GM23338 (cell line): ENCODE measurements around the gene MLNR. TPM values are rescaled to one million over a fixed set of nuclear protein-coding genes. Genes with fewer than 3 reads are reported as not detected.

Source experiments
- ATAC-seq: fragments of 200-7000 bp; cut with Tn5 transposase; 3 replicates; pipeline ENCODE4 v1.9.1; 2020
- DNase-seq: peaks from one replicate; pipeline ENCODE4 v3.0.0-alpha.2; 2015; ENCODE audit warnings: low spot score
- H2AFZ ChIP-seq: fragments of 200-600 bp; sonication (generic); 2 replicates; pipeline ENCODE4 v1.8.0; 2016; ENCODE audit warnings: antibody characterized with exemption, mild to moderate bottlenecking, moderate library complexity
- H3F3A ChIP-seq: fragments of 200-600 bp; sonication (generic); replicated peaks from 2 replicates; pipeline ENCODE4 v1.8.0; 2017; ENCODE audit warnings: antibody characterized with exemption, mixed run types, low read depth
- H3K27ac ChIP-seq: fragments of 200-600 bp; sonication (generic); 2 replicates; pipeline ENCODE4 v1.6.1; 2016; ENCODE audit warnings: low read depth
- H3K27me3 ChIP-seq: fragments of 200-600 bp; sonication (generic); 2 replicates; pipeline ENCODE4 v1.8.0; 2016; ENCODE audit warnings: mild to moderate bottlenecking, mixed run types, moderate library complexity; ENCODE audit not compliant: insufficient read depth
- H3K36me3 ChIP-seq: fragments of 200-600 bp; sonication (generic); 2 replicates; pipeline ENCODE4 v1.8.0; 2016; ENCODE audit warnings: mild to moderate bottlenecking; ENCODE audit not compliant: insufficient read depth
- H3K4me1 ChIP-seq: fragments of 200-600 bp; sonication (generic); 2 replicates; pipeline ENCODE4 v1.8.0; 2016; ENCODE audit warnings: mild to moderate bottlenecking, moderate library complexity; ENCODE audit not compliant: insufficient read depth
- H3K4me2 ChIP-seq: fragments of 200-600 bp; sonication (generic); 2 replicates; pipeline ENCODE4 v1.7.1; 2017; ENCODE audit warnings: mixed run types
- H3K4me3 ChIP-seq: fragments of 200-600 bp; sonication (generic); 2 replicates; pipeline ENCODE4 v1.6.1; 2016; ENCODE audit warnings: mixed run types
- H3K79me2 ChIP-seq: fragments of 200-600 bp; sonication (generic); replicated peaks from 2 replicates; pipeline ENCODE4 v1.8.0; 2017; ENCODE audit warnings: mild to moderate bottlenecking; ENCODE audit not compliant: insufficient read depth
- H3K9me2 ChIP-seq: fragments of 200-600 bp; sonication (generic); 2 replicates; pipeline ENCODE4 v1.8.0; 2017; ENCODE audit not compliant: insufficient read depth
- H4K20me1 ChIP-seq: fragments of 200-600 bp; sonication (generic); replicated peaks from 2 replicates; pipeline ENCODE4 v1.8.0; 2017; ENCODE audit warnings: mild to moderate bottlenecking; ENCODE audit not compliant: insufficient read depth
- H3K27ac Mint-ChIP-seq: 2 replicates; pipeline ENCODE4 v1.8.0; 2020; ENCODE audit warnings: inconsistent platforms, mild to moderate bottlenecking, moderate library complexity, mixed read lengths
- H3K27me3 Mint-ChIP-seq: 3 replicates; pipeline ENCODE4 v1.8.0; 2022; ENCODE audit warnings: low read depth, mild to moderate bottlenecking, moderate library complexity, mixed read lengths, inconsistent platforms; ENCODE audit not compliant: insufficient read depth, poor library complexity
- H3K36me3 Mint-ChIP-seq: 3 replicates; pipeline ENCODE4 v1.8.0; 2021; ENCODE audit warnings: low read depth, mild to moderate bottlenecking, inconsistent platforms, moderate library complexity, mixed read lengths
- H3K4me1 Mint-ChIP-seq: 3 replicates; pipeline ENCODE4 v1.8.0; 2020; ENCODE audit warnings: mild to moderate bottlenecking, inconsistent platforms, mixed read lengths
- H3K4me3 Mint-ChIP-seq: 3 replicates; pipeline ENCODE4 v1.8.0; 2021; ENCODE audit warnings: moderate library complexity, mild to moderate bottlenecking, inconsistent platforms, mixed read lengths
- H3K9me3 Mint-ChIP-seq: 3 replicates; pipeline ENCODE4 v1.8.0; 2020; ENCODE audit warnings: moderate library complexity, mild to moderate bottlenecking, inconsistent platforms, mixed read lengths
- CREB1 ChIP-seq: fragments of 250-450 bp; sonication (Bioruptor Pico); IDR thresholded peaks from 2 replicates; pipeline ENCODE4 v1.5.0; 2020; ENCODE audit warnings: low read depth, mild to moderate bottlenecking, moderate library complexity
- CTCF ChIP-seq, 2 experiments: fragments of 200-600 bp in 1 of 2; sonication (generic) in 1 of 2; conservative IDR thresholded peaks; 2 replicates each; pipeline versions ENCODE4 v1.5.1 to v1.6.1; 2016 to 2017; ENCODE audit warnings: antibody characterized with exemption in 2 of 2, low read depth in 2 of 2, mild to moderate bottlenecking in 2 of 2, moderate library complexity in 1 of 2
- ETS1 ChIP-seq: IDR thresholded peaks from 2 replicates; pipeline ENCODE4 v1.6.1; 2016; ENCODE audit warnings: antibody characterized with exemption
- EZH2 ChIP-seq: fragments of 200-600 bp; sonication (generic); IDR thresholded peaks from one replicate; pipeline ENCODE4 v1.8.0; 2017; ENCODE audit warnings: antibody characterized with exemption, mild to moderate bottlenecking, low read depth; ENCODE audit not compliant: unreplicated experiment
- EZH2phosphoT487 ChIP-seq: fragments of 200-600 bp; sonication (generic); IDR thresholded peaks from one replicate; pipeline ENCODE4 v1.8.1; 2018; ENCODE audit warnings: antibody characterized with exemption; ENCODE audit not compliant: unreplicated experiment
- JUNB ChIP-seq: IDR thresholded peaks from one replicate; pipeline ENCODE4 v1.6.1; 2016; ENCODE audit warnings: antibody characterized with exemption; ENCODE audit not compliant: unreplicated experiment
- NANOG ChIP-seq: IDR thresholded peaks from 2 replicates; pipeline ENCODE4 v1.6.1; 2016; ENCODE audit warnings: antibody characterized with exemption, borderline replicate concordance
- POLR2AphosphoS5 ChIP-seq: IDR thresholded peaks from 2 replicates; pipeline ENCODE4 v1.6.1; 2016; ENCODE audit warnings: antibody characterized with exemption, low read depth
- REST ChIP-seq: IDR thresholded peaks from one replicate; pipeline ENCODE4 v1.6.1; 2018; ENCODE audit warnings: antibody characterized with exemption; ENCODE audit not compliant: unreplicated experiment
- STAT1 ChIP-seq: IDR thresholded peaks from one replicate; pipeline ENCODE4 v1.6.1; 2016; ENCODE audit warnings: antibody characterized with exemption; ENCODE audit not compliant: unreplicated experiment
- ZNF114 ChIP-seq: fragments of 250-450 bp; sonication (Bioruptor Pico); IDR thresholded peaks from 2 replicates; pipeline ENCODE4 v1.5.0; 2020; ENCODE audit warnings: mild to moderate bottlenecking, moderate library complexity
- ZNF331 ChIP-seq: fragments of 250-450 bp; sonication (Bioruptor Pico); IDR thresholded peaks from 2 replicates; pipeline ENCODE4 v1.5.0; 2020; ENCODE audit warnings: low read depth, mild to moderate bottlenecking, moderate library complexity
- ZNF462 ChIP-seq: fragments of 250-450 bp; sonication (Bioruptor Pico); IDR thresholded peaks from 2 replicates; pipeline ENCODE4 v1.5.0; 2020; ENCODE audit warnings: mild to moderate bottlenecking, moderate library complexity
- polyA plus RNA-seq: library from polyadenylated mRNA; unstranded; fragments of >200 nt; fragmentation: Nextera tagmentation; extraction: Ambion mirVana; gene quantifications from 2 replicates; pipeline ENCODE4 v1.2.1, GENCODE V29; 2016
- total RNA-seq: library from RNA; depleted of rRNA; stranded (reverse); fragments of >200 nt; shearing (Covaris generic); gene quantifications from 2 replicates; pipeline ENCODE4 v1.2.3, GENCODE V29; 2014

Gene MLNR
- total and polyA plus RNA-seq, 2 experiments from 2014 or later, result 0.17 TPM; not detected in 1

- no peak for ATAC-seq
- Histone ChIP-seq H4K20me1 (peaks cover 7% of the 10 kb centered on the region; the same call in 1 of the 2 replicates), H3K4me3 (no peak overlapping the region), H3K27me3 (no peaks in the 10 kb centered on the region), H3K4me2 (no peak overlapping the region), H3F3A (no peaks in the 10 kb centered on the region), H3K9me2 (no peaks in the 10 kb centered on the region), H3K79me2 (no peaks in the 10 kb centered on the region), H3K4me1 (peaks cover 17% of the 10 kb centered on the region), H3K36me3 (no peaks in the 10 kb centered on the region; the same call in 1 of the 2 replicates), H2AFZ (no peak overlapping the region), H3K27ac (no peak overlapping the region)
- Mint-ChIP-seq H3K36me3 (peaks cover 37% of the 10 kb centered on the region), H3K9me3 (no peaks in the 10 kb centered on the region), H3K27me3 (peaks cover 2% of the 10 kb centered on the region), H3K4me1 (peaks cover 3% of the 10 kb centered on the region; the same call in 1 of the 3 replicates), H3K27ac (no peak overlapping the region), H3K4me3 (no peak overlapping the region)
- TF ChIP-seq ZNF114 (CRISPR knock-in tag) (no peak), CTCF (conservative IDR thresholded peaks at IDR 0.05; ENCODE audit: low read depth in 2 of 2) (no peak), ZNF331 (CRISPR knock-in tag) (no peak), STAT1 (no peak), ETS1 (no peak), CREB1 (CRISPR knock-in tag) (no peak), JUNB (no peak), ZNF462 (CRISPR knock-in tag) (no peak), NANOG (no peak), POLR2AphosphoS5 (no peak), REST (no peak), EZH2phosphoT487 (no peak), EZH2 (no peak)
- no peak for DNase-seq
Observed at GRCh38 chr13:49185264-49185663, 34.9 kb upstream of the MLNR start.
